Thoracic aorta (tissue), 2 donors: ENCODE measurements around the gene CCDC136. TPM values are rescaled to one million over a fixed set of nuclear protein-coding genes. Genes with fewer than 3 reads are reported as not detected.
A peak's percentile ranks its signal among the peaks of the same experiment; 100 is the strongest.

ENCODE experiments used
- ATAC-seq: fragments of 150-250 bp; one replicate; pipeline ENCODE4 v1.8.0; 2017; ENCODE audit warnings: low read depth; ENCODE audit not compliant: insufficient number of reproducible peaks, low FRiP score
- DNase-seq: peaks from one replicate; pipeline ENCODE4 v3.0.0-alpha.2; 2020; ENCODE audit warnings: low spot score
- H3K27ac ChIP-seq, 2 donors: fragments of 200-600 bp; sonication (generic); 1 replicate in 1 of 2; 2 replicates in 1 of 2; pipeline ENCODE4 v1.5.1; 2016; ENCODE audit warnings: mild to moderate bottlenecking in 2 of 2, moderate library complexity in 2 of 2
- H3K27me3 ChIP-seq: fragments of 200-600 bp; sonication (generic); replicated peaks from 2 replicates; pipeline ENCODE4 v1.6.0; 2016; ENCODE audit warnings: mild to moderate bottlenecking; ENCODE audit not compliant: insufficient read depth
- H3K36me3 ChIP-seq: fragments of 200-600 bp; sonication (generic); one replicate; pipeline ENCODE4 v1.5.1; 2016
- H3K4me1 ChIP-seq, 2 donors: fragments of 200-600 bp; sonication (generic); 1 replicate in 1 of 2; 2 replicates in 1 of 2; pipeline versions ENCODE4 v1.5.1 to v1.6.0; 2016; ENCODE audit warnings: low read depth in 2 of 2, mild to moderate bottlenecking in 1 of 2; ENCODE audit not compliant: control insufficient read depth in 1 of 2
- H3K4me3 ChIP-seq: fragments of 200-600 bp; sonication (generic); 2 replicates; pipeline ENCODE4 v1.5.1; 2016; ENCODE audit warnings: mild to moderate bottlenecking
- H3K9me3 ChIP-seq: fragments of 200-600 bp; sonication (generic); 2 replicates; pipeline ENCODE4 v1.5.1; 2016
- CTCF ChIP-seq: fragments of 200-600 bp; sonication (generic); IDR thresholded peaks from one replicate; pipeline ENCODE4 v1.5.1; 2019; ENCODE audit warnings: antibody characterized with exemption
- total RNA-seq, 2 donors: library from RNA; depleted of rRNA; stranded (reverse); fragments of >200 nt; gene quantifications; one replicate each; pipeline versions ENCODE4 v1.1.0 to v1.2.3, GENCODE V29; 2016

CCDC136 gene
- total RNA-seq, 2 donors from 2014 or later, result 29.3 to 34.7 TPM

GRCh38 chr7:128859232-128860157 lies 67.7 kb downstream of the CCDC136 start:
- Histone ChIP-seq H3K4me1 (peaks cover 20 to 36% of the 10 kb centered on the region in 2 donors), H3K9me3 (no peaks in the 10 kb centered on the region), H3K36me3 (peaks cover 22% of the 10 kb centered on the region), H3K27ac (peak overlapping the region; percentile 79 to 81), H3K27me3 (no peaks in the 10 kb centered on the region), H3K4me3 (no peak overlapping the region)
- no peak for ATAC-seq
- DNase-seq, result no peak
- no peak for TF ChIP-seq CTCF

DNA sequence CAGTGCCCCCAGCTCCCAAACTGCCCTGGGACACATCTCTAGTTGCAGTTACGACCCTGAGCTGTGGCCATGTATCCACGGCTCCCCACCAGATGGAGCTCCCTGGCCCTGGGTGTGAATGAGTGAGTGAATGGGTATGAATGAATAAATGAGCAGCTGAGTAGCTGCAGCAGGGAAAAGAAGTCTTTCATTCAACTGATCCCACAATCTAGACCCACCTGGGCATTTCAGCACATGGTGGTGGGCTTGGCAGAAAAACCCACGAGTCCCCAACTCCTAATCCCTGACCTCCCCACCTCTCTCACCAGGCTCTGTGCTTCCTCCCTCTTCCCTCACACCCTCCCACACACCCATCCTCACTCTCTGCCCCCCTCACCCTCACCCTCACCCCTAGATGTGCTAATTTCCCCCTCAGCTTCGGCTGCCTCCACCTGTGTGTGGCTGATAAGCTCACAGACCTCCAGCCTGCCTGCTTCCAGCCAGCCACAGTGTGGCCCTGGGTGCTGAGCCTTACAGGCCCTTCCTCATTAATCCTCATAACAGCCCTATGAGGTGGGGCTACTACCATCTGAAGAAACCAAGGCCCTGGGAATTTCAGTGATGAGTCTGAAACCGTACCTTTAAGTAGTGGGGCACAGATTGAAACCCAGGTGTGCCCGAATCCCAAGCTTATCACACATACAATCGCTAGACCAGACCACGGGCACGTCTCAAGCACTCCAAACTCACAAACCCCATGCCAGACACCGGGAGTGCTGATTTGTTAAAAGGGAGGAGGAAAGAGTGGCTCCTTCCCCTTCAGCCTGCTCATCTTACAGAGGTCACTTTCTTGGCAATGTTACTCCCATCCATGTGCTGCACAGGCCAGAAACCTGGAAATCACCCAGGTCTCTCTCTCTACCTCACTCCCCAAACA lies 68.6 kb downstream of the CCDC136 start:
- peaks cover 14% of the 10 kb centered on the region for H3K36me3 ChIP-seq
- H3K9me3 ChIP-seq, result no peaks in the 10 kb centered on the region
- H3K4me3 ChIP-seq, result no peak overlapping the region
- no peak for TF ChIP-seq CTCF
- peaks cover 20 to 36% of the 10 kb centered on the region in 2 donors for H3K4me1 ChIP-seq
- no peak for ATAC-seq
- no peak for DNase-seq
- H3K27ac ChIP-seq, result peak overlapping the region; percentile 79 to 81
- no peaks in the 10 kb centered on the region for H3K27me3 ChIP-seq

- no peak for TF ChIP-seq CTCF
- ATAC-seq (no peak), DNase-seq (no peak)
- H3K4me3 ChIP-seq, result peak overlapping the region; percentile 79
- H3K27ac ChIP-seq, result no peak overlapping the region
- peaks cover 9% of the 10 kb centered on the region for H3K36me3 ChIP-seq
- no peaks in the 10 kb centered on the region for H3K9me3 ChIP-seq
- H3K27me3 ChIP-seq, result no peaks in the 10 kb centered on the region
- H3K4me1 ChIP-seq, result peaks cover 20 to 36% of the 10 kb centered on the region in 2 donors
Measured at GRCh38 chr7:128861957-128862570, 70.3 kb downstream of the CCDC136 start.

- H3K27ac ChIP-seq, result peak within 1 kb of the TSS in 1 of 2 donors; percentile 18
- TF ChIP-seq CTCF, result no peak
- H3K4me3 ChIP-seq, result peak within 1 kb of the TSS; percentile 79
- H3K9me3 ChIP-seq, result no peaks in the 10 kb centered on the region
- ATAC-seq (peak; percentile 73), DNase-seq (peak; percentile 89)
- H3K4me1 ChIP-seq, result peaks cover 20 to 36% of the 10 kb centered on the region in 2 donors
- peaks cover 9% of the 10 kb centered on the region for H3K36me3 ChIP-seq
- no peaks in the 10 kb centered on the region for H3K27me3 ChIP-seq
Measured at GRCh38 chr7:128862571-128863432, 71.0 kb downstream of the CCDC136 start, which contains the start of gene ATP6V1F. Gene ATP6V1F (plus strand): TSS chr7:128862856. CDS start chr7:128862905, 49 bp downstream.
